ENCODE results near the gene L3MBTL1. TPM values are rescaled to one million over a fixed set of nuclear protein-coding genes. Genes with fewer than 3 reads are reported as not detected.

Gene L3MBTL1
- total and polyA plus RNA-seq, 2 donors (not counting 3 experiments of a cell fraction or from before 2014, with no cell fraction given): 5.2 to 8.2 TPM

- FAIRE-seq (no peak), DNase-seq (ENCODE audit: low read depth, low spot score) (no peak)
- no TSS peak for BruUV-seq (replicated peaks)
- dilution Hi-C loops (cut with MboI; ENCODE audit: extremely low pct_ligation_motif_present, low sequenced_read_pairs) (no loop called here), intact Hi-C loops (cut with micrococcal nuclease) (no loop called here)
- Histone ChIP-seq H3K36me3 (ENCODE audit: control insufficient read depth in 2 of 2, extremely low read depth in 1 of 2, insufficient read depth in 2 of 2, low read length in 2 of 2) (no peaks in the 10 kb centered on the region), H3K27me3 (ENCODE audit: control insufficient read depth in 2 of 2, insufficient read depth in 2 of 2, low read length in 2 of 2) (peaks cover 0 to 2% of the 10 kb centered on the region in 2 experiments), H3K9ac (replicated peaks; ENCODE audit: extremely low read depth, insufficient read depth, low read length) (no peak overlapping the region), H3K4me3 (replicated peaks in 1 of 3; ENCODE audit: insufficient read depth in 1 of 3, low read depth in 1 of 3, low read length in 3 of 3) (no peak overlapping the region), H3K9me1 (replicated peaks; ENCODE audit: control insufficient read depth, extremely low read depth, insufficient read depth, low read length) (no peaks in the 10 kb centered on the region), H3K79me2 (ENCODE audit: control insufficient read depth, insufficient read depth, low read length) (no peaks in the 10 kb centered on the region), H3K27ac (ENCODE audit: insufficient read depth, low read depth, low read length) (no peak overlapping the region), H2AFZ (ENCODE audit: low read depth, low read length) (no peak overlapping the region), H3K9me3 (replicated peaks; ENCODE audit: control insufficient read depth, insufficient read depth, low read length) (no peaks in the 10 kb centered on the region), H3K4me1 (ENCODE audit: control insufficient read depth, extremely low read depth, insufficient read depth, low read length) (no peaks in the 10 kb centered on the region), H4K20me1 (replicated peaks; ENCODE audit: control insufficient read depth, extremely low read depth, insufficient read depth, low read length) (no peaks in the 10 kb centered on the region), H3K4me2 (ENCODE audit: insufficient read depth, low read length) (no peak overlapping the region)
- ChIA-PET CTCF (interaction anchor here (0.6 to 0.7 kb wide), 2 partner anchors 14 to 37 kb away, joined by 3 read pairs; no protein-coding TSS in a partner anchor), POLR2A (no interaction called here)
- TF ChIP-seq GATA2 (IDR thresholded peaks at IDR 0.05; ENCODE audit: insufficient read depth, insufficient read length, low read depth, low read length) (no peak), EZH2 (IDR thresholded peaks at IDR 0.05; ENCODE audit: borderline replicate concordance, low read depth, low read length, severe bottlenecking) (no peak), POLR2AphosphoS5 (IDR thresholded peaks at IDR 0.05; ENCODE audit: insufficient read depth, low read depth, low read length) (no peak), MYC (IDR thresholded peaks at IDR 0.05; ENCODE audit: low read depth, low read length) (no peak), FOS (IDR thresholded peaks at IDR 0.05; ENCODE audit: borderline replicate concordance, insufficient read depth, low read length) (no peak), POLR2A (IDR thresholded peaks at IDR 0.05; ENCODE audit: low read depth, low read length) (no peak), JUN (IDR thresholded peaks at IDR 0.05; ENCODE audit: borderline replicate concordance, insufficient read depth, insufficient read length, low read depth) (no peak)
- TF ChIP-seq, protein P1, sequence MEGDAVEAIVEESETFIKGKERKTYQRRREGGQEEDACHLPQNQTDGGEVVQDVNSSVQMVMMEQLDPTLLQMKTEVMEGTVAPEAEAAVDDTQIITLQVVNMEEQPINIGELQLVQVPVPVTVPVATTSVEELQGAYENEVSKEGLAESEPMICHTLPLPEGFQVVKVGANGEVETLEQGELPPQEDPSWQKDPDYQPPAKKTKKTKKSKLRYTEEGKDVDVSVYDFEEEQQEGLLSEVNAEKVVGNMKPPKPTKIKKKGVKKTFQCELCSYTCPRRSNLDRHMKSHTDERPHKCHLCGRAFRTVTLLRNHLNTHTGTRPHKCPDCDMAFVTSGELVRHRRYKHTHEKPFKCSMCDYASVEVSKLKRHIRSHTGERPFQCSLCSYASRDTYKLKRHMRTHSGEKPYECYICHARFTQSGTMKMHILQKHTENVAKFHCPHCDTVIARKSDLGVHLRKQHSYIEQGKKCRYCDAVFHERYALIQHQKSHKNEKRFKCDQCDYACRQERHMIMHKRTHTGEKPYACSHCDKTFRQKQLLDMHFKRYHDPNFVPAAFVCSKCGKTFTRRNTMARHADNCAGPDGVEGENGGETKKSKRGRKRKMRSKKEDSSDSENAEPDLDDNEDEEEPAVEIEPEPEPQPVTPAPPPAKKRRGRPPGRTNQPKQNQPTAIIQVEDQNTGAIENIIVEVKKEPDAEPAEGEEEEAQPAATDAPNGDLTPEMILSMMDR (IDR thresholded peaks at IDR 0.05; ENCODE audit: extremely low read depth in 1 of 2, insufficient read depth in 1 of 2, low read depth in 1 of 2, low read length in 2 of 2): no peak
- TF ChIP-seq, protein P2, sequence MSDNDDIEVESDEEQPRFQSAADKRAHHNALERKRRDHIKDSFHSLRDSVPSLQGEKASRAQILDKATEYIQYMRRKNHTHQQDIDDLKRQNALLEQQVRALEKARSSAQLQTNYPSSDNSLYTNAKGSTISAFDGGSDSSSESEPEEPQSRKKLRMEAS (IDR thresholded peaks at IDR 0.05; ENCODE audit: insufficient read depth, insufficient read length): no peak
Measured at GRCh38 chr20:43579861-43580793, 72.6 kb downstream of the L3MBTL1 start.
